ENCODE measurements around the gene PLK5.

The PLK5 gene

GRCh38 chr19:1509602-1510441 lies 14.1 kb upstream of the PLK5 start:
- Histone ChIP-seq H3K36me3 (ENCODE audit: control insufficient read depth, insufficient read depth, low read length) (no peaks in the 10 kb centered on the region), H3K4me2 (ENCODE audit: low read length) (no peak overlapping the region), H3K9me3 (ENCODE audit: control insufficient read depth, low read length) (no peaks in the 10 kb centered on the region), H3K79me2 (no peaks in the 10 kb centered on the region), H2AFZ (no peak overlapping the region), H3K4me1 (peaks cover 2% of the 10 kb centered on the region), H3K4me3 (ENCODE audit: low read depth, low read length) (no peak overlapping the region), H3K27me3 (ENCODE audit: control insufficient read depth, insufficient read depth, low read length) (no peaks in the 10 kb centered on the region), H3K27ac (no peak overlapping the region), H3K9ac (no peak overlapping the region)
- no peak for TF ChIP-seq CTCF (IDR thresholded peaks at IDR 0.05)

DNA sequence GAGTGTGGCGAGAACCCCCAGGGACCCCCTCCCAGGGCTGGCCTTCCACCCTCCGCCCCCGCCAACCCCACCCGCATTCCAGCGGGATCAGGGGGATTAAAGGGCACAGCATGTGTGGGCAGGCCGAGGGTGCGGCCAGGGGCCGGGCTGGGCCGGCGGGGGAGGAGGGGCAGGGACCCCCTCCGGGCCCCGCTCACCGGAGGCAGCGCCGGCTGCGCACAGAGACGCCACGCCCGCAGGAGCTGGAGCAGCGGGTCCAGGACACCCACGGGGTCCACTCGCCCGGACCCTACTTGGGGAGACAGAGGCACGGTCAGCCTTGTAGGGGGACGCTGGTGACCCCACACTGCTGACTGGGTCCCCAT lies 13.5 kb upstream of the PLK5 start:
- H3K4me3 ChIP-seq (ENCODE audit: low read depth, low read length) = no peak overlapping the region
- no peaks in the 10 kb centered on the region for H3K27me3 ChIP-seq (ENCODE audit: control insufficient read depth, insufficient read depth, low read length)
- H3K27ac ChIP-seq = no peak overlapping the region

DNA sequence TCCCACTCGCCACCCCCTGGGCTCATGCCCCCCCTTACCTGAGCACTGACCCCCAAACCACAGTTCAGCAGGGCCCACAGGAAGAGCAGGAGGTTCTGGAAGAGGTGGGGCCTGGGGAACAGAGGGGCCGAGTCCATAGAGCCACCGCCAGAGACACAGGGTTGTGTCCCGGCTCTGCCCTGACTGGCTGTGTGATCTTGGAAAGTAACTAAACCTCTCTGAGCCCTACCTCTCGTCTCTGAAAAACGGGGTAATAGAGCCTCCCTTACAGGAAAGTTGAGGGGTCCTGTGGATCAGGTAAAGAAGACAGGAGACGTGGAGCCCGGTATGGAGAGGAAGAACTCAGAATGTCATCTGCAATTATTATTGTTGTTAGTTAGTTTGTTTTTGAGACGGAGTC lies 13.1 kb upstream of the PLK5 start:
- Histone ChIP-seq H3K79me2 (no peaks in the 10 kb centered on the region), H3K27ac (no peak overlapping the region), H3K27me3 (ENCODE audit: control insufficient read depth, insufficient read depth, low read length) (no peaks in the 10 kb centered on the region), H3K4me3 (ENCODE audit: low read depth, low read length) (no peak overlapping the region), H3K4me2 (ENCODE audit: low read length) (no peak overlapping the region), H3K36me3 (ENCODE audit: control insufficient read depth, insufficient read depth, low read length) (no peaks in the 10 kb centered on the region), H3K4me1 (peaks cover 2% of the 10 kb centered on the region), H3K9me3 (ENCODE audit: control insufficient read depth, low read length) (no peaks in the 10 kb centered on the region), H2AFZ (no peak overlapping the region), H3K9ac (no peak overlapping the region)
- TF ChIP-seq CTCF (IDR thresholded peaks at IDR 0.05) = no peak

More for the DNA sequence above, 13.5 kb upstream of the PLK5 start:
- H3K36me3 ChIP-seq (ENCODE audit: control insufficient read depth, insufficient read depth, low read length) = no peaks in the 10 kb centered on the region
- H3K4me1 ChIP-seq = peaks cover 2% of the 10 kb centered on the region
- H3K79me2 ChIP-seq = no peaks in the 10 kb centered on the region
- H3K4me2 ChIP-seq (ENCODE audit: low read length) = no peak overlapping the region
- no peak overlapping the region for H2AFZ ChIP-seq
- no peak for TF ChIP-seq CTCF (IDR thresholded peaks at IDR 0.05)
- no peak overlapping the region for H3K9ac ChIP-seq
- H3K9me3 ChIP-seq (ENCODE audit: control insufficient read depth, low read length) = no peaks in the 10 kb centered on the region

- no peak for TF ChIP-seq CTCF (IDR thresholded peaks at IDR 0.05)
- Histone ChIP-seq H3K4me2 (ENCODE audit: low read length) (no peak overlapping the region), H3K4me1 (peaks cover 2% of the 10 kb centered on the region), H3K9me3 (ENCODE audit: control insufficient read depth, low read length) (no peaks in the 10 kb centered on the region), H3K9ac (no peak overlapping the region), H3K79me2 (no peaks in the 10 kb centered on the region), H2AFZ (no peak overlapping the region), H3K27ac (no peak overlapping the region), H3K27me3 (ENCODE audit: control insufficient read depth, insufficient read depth, low read length) (no peaks in the 10 kb centered on the region), H3K36me3 (ENCODE audit: control insufficient read depth, insufficient read depth, low read length) (no peaks in the 10 kb centered on the region), H3K4me3 (ENCODE audit: low read depth, low read length) (no peak overlapping the region)
Measured at GRCh38 chr19:1511318-1512317, 12.3 kb upstream of the PLK5 start.
